ENCODE results near the gene TFCP2. TPM values are rescaled to one million over a fixed set of nuclear protein-coding genes. Genes with fewer than 3 reads are reported as not detected.
"Not testable (repeated sequence)": the region's sequence is repeated elsewhere in the genome, so short reads cannot be mapped to it uniquely, and the experiment has no call there.

The TFCP2 gene, protein sequence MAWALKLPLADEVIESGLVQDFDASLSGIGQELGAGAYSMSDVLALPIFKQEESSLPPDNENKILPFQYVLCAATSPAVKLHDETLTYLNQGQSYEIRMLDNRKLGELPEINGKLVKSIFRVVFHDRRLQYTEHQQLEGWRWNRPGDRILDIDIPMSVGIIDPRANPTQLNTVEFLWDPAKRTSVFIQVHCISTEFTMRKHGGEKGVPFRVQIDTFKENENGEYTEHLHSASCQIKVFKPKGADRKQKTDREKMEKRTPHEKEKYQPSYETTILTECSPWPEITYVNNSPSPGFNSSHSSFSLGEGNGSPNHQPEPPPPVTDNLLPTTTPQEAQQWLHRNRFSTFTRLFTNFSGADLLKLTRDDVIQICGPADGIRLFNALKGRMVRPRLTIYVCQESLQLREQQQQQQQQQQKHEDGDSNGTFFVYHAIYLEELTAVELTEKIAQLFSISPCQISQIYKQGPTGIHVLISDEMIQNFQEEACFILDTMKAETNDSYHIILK
- total RNA-seq = 10 to 100 TPM; 24.4 to 30.9 TPM

DNA sequence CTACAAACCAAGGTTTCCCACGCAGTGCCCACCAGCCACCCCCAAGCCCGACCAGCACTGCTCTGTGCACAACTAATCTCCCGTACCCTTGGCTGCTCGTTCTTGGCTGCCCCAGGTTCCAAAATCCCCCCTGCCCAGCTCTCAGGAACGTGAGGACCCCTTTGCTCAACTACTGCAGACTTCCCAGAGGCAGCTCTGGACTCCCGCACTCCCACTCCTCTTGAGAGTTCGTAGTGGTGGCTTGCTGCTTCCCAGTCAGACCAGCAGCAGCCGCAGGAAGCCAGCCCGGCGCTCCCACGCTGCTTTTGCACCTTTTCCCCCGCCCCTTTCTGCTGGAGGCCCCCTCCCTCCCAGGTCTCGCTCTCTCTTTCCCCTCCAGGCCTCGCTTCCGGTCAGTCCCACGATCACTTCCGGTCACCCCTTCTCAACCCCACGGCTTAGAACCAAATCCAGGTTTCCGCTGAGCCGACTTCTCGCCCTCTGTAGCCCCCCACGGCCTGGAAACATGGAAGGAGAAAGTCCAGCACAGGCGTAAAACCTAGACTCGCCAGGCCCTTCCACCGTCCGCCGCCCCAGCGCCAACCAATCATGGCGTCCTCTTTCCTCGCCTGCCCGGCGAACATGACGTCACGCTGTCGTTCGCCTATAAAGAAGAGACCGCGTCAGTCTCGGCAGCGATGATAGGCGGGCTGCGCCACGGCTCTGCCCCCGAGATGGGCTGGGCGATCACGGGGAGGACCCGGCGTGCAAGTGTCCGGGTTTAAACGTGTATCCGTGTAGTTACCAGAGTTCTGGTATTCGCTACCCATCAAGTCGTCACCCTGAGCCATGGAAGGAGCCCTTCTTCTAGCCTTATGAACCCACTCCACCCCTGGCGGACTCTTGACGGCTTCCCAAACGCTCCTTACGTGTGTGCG, at the start of gene TFCP2:
Gene TFCP2 (minus strand): TSS at position 621 of the 917 bp plus-strand sequence. CDS start 713 bp downstream, outside the sequence.
- DNase-seq = peak; percentile 96
- Histone ChIP-seq H3K9me3 (no peaks in the 10 kb centered on the region), H3K36me3 (no peaks in the 10 kb centered on the region), H3K9ac (ENCODE audit: low read depth in 2 of 2, low read length in 2 of 2) (peak within 1 kb of the TSS; percentile 85 to 97), H3K4me3 (peak within 1 kb of the TSS; percentile 82), H3K27me3 (no peaks in the 10 kb centered on the region), H3K27ac (peak within 1 kb of the TSS; percentile 85), H3K4me1 (peaks cover 10% of the 10 kb centered on the region)
- intact Hi-C loops (cut with DNase I) = no loop called here
- no peak for TF ChIP-seq CTCF (IDR thresholded peaks at IDR 0.05)

- H3K9me3 ChIP-seq = no peaks in the 10 kb centered on the region
- intact Hi-C loops (cut with DNase I) = no loop called here
- no peak overlapping the region for H3K4me3 ChIP-seq
- no peak for DNase-seq
- H3K27ac ChIP-seq = no peak overlapping the region
- no peak for TF ChIP-seq CTCF (IDR thresholded peaks at IDR 0.05)
- no peak overlapping the region for H3K9ac ChIP-seq (ENCODE audit: low read depth in 2 of 2, low read length in 2 of 2)
- H3K4me1 ChIP-seq = peaks cover 4% of the 10 kb centered on the region
- H3K27me3 ChIP-seq = no peaks in the 10 kb centered on the region
- H3K36me3 ChIP-seq = no peaks in the 10 kb centered on the region
Measured at GRCh38 chr12:51222461-51222860, 49.5 kb upstream of the TFCP2 start.

DNA sequence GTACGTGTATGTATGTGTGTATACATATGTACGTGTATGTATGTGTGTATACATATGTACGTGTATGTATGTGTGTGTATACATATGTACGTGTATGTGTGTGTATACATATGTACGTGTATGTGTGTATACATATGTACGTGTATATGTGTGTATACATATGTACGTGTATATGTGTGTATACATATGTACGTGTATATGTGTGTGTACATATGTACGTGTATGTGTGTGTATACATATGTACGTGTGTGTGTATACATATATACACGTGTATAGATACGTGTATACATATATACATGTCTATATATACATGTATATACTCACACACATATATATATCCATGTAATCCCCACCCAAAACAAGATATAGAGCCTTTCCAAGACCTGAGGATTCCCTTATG, 46.9 kb upstream of the TFCP2 start:
- H3K27me3 ChIP-seq; H3K4me3 ChIP-seq; H3K36me3 ChIP-seq; H3K27ac ChIP-seq; H3K9me3 ChIP-seq; DNase-seq; H3K4me1 ChIP-seq; intact Hi-C loops (cut with DNase I); H3K9ac ChIP-seq (ENCODE audit: low read depth in 2 of 2, low read length in 2 of 2): not testable (repeated sequence)

- H3K4me1 ChIP-seq = peaks cover 4% of the 10 kb centered on the region
- H3K9ac ChIP-seq (ENCODE audit: low read depth in 2 of 2, low read length in 2 of 2) = peak overlapping the region in 1 of 2 donors; percentile 62
- intact Hi-C loops (cut with DNase I) = no loop called here
- DNase-seq = no peak
- no peaks in the 10 kb centered on the region for H3K9me3 ChIP-seq
- H3K27me3 ChIP-seq = no peaks in the 10 kb centered on the region
- TF ChIP-seq CTCF (IDR thresholded peaks at IDR 0.05) = no peak
- H3K36me3 ChIP-seq = no peaks in the 10 kb centered on the region
- no peak overlapping the region for H3K27ac ChIP-seq
- no peak overlapping the region for H3K4me3 ChIP-seq
Measured at GRCh38 chr12:51219322-51219721, 46.4 kb upstream of the TFCP2 start.

DNA sequence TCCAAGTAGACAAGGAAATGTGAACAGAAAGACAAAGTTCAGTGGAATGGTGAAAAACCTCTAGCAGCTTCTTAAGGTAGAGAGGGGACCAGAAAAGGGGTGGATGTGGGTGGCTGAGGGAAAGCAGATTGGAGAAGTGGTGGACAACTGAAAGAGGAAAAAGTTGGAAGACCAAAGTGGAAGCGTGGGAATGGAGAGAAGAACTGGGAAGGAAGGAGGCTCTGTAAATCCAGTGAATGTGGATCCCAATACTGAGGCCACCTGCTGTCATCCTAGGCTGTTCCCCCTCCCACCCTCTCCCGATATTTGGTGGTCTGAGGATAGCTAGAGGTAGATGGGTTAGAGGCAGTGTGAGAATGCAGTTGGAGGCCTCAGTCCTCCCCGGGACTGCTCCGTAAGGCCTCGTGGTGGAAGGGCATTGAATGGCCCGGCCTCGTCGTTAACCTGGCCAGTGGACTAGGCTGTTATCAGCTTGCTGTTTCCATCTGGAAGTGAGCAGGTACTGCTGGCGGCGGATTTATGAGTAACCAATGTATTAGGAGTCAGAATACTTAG, 45.7 kb upstream of the TFCP2 start:
- peaks cover 4% of the 10 kb centered on the region for H3K4me1 ChIP-seq
- no peaks in the 10 kb centered on the region for H3K36me3 ChIP-seq
- no peaks in the 10 kb centered on the region for H3K9me3 ChIP-seq
- no peak for TF ChIP-seq CTCF (IDR thresholded peaks at IDR 0.05)
- intact Hi-C loops (cut with DNase I) = no loop called here
- DNase-seq = peak; percentile 42
- H3K27me3 ChIP-seq = no peaks in the 10 kb centered on the region
- peak overlapping the region; percentile 62 to 68 for H3K9ac ChIP-seq (ENCODE audit: low read depth in 2 of 2, low read length in 2 of 2)
- peak overlapping the region; percentile 79 for H3K4me3 ChIP-seq
- H3K27ac ChIP-seq = peak overlapping the region; percentile 86
